ENCODE measurements around the gene ZDHHC8.

DNA sequence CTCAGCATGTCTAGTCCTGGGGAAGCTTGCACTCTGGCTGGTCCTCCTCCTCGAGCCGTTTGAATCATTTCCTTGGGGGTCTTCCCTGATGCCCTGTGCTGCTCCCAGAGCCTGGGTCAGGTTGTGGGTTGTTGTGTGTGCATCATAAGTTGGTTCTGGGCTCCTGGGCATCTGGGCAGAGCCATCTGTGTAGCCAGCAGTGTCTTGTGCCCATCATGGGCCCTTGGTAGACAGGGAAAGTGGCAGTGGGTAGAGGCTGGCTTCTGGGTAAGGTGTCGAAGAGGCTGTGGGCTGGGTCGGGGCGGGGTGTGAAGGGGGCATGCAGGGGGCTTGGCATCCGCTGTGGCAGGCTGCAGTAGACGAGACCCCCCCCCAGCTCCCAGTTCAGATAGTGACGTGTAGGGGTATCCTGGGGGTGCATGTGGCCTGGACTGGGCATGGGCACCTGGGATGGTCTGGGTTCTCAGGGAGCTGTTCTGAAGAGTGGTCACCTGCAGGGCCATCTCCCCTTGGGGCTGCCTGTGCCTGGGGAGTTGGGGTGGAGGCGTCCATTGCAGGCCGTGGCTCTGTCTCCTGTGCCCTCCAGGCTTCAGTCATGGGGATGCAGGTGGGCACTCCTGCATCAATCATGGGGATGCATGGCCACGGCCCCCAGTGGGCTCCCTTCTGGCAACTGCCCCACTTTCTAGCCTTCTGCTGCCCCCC, 7.4 kb upstream of the ZDHHC8 start:
- no peak for TF ChIP-seq EZH2 (IDR thresholded peaks at IDR 0.05; ENCODE audit: insufficient read depth, poor library complexity, severe bottlenecking)
- no peak for TF ChIP-seq EZH2phosphoT487 (IDR thresholded peaks at IDR 0.05; ENCODE audit: insufficient read depth, low read depth)
